ENCODE data around the gene AKAP13.

AKAP13 gene

DNA sequence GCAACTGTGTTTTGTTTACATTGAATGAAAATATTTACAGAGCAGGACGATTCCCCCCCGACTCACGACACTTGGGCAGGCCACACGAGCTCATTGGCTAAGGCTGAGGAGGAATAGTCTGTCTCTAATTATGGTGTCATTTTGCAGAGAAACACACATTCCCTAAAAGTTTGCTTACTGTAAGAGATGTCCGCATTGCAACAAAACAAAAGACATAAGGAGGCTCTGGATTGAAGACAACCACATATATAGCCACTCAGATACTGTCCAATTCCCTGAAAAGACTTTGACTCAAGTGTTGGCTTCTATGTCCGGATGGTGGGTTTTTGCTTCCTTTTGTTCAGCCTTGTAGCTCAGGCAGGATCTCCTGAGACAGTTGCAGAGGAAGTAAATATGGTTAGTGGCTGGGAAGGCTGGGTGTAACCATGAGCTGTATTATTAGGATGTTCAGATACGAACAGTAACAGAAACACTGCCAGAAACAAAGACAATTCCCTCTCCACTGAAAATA is 243.9 kb downstream of the AKAP13 start (continued):
- TF ChIP-seq, protein P1, sequence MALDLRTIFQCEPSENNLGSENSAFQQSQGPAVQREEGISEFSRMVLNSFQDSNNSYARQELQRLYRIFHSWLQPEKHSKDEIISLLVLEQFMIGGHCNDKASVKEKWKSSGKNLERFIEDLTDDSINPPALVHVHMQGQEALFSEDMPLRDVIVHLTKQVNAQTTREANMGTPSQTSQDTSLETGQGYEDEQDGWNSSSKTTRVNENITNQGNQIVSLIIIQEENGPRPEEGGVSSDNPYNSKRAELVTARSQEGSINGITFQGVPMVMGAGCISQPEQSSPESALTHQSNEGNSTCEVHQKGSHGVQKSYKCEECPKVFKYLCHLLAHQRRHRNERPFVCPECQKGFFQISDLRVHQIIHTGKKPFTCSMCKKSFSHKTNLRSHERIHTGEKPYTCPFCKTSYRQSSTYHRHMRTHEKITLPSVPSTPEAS (tag by site-specific recombination; IDR thresholded peaks at IDR 0.05) = no peak
- TF ChIP-seq ZNF169 (tag by site-specific recombination; IDR thresholded peaks at IDR 0.05) (no peak), PBX3 (CRISPR knock-in tag; IDR thresholded peaks at IDR 0.05) (no peak), AEBP2 (tag by site-specific recombination; IDR thresholded peaks at IDR 0.05; ENCODE audit: borderline replicate concordance) (no peak), WT1 (tag by site-specific recombination; IDR thresholded peaks at IDR 0.05) (no peak), ZXDB (tag by site-specific recombination; IDR thresholded peaks at IDR 0.05) (no peak), ZNF544 (tag by site-specific recombination; IDR thresholded peaks at IDR 0.05) (no peak)
- TF ChIP-seq, protein P2, sequence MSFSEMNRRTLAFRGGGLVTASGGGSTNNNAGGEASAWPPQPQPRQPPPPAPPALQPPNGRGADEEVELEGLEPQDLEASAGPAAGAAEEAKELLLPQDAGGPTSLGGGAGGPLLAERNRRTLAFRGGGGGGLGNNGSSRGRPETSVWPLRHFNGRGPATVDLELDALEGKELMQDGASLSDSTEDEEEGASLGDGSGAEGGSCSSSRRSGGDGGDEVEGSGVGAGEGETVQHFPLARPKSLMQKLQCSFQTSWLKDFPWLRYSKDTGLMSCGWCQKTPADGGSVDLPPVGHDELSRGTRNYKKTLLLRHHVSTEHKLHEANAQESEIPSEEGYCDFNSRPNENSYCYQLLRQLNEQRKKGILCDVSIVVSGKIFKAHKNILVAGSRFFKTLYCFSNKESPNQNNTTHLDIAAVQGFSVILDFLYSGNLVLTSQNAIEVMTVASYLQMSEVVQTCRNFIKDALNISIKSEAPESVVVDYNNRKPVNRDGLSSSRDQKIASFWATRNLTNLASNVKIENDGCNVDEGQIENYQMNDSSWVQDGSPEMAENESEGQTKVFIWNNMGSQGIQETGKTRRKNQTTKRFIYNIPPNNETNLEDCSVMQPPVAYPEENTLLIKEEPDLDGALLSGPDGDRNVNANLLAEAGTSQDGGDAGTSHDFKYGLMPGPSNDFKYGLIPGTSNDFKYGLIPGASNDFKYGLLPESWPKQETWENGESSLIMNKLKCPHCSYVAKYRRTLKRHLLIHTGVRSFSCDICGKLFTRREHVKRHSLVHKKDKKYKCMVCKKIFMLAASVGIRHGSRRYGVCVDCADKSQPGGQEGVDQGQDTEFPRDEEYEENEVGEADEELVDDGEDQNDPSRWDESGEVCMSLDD (tag by site-specific recombination; IDR thresholded peaks at IDR 0.05) = no peak

DNA sequence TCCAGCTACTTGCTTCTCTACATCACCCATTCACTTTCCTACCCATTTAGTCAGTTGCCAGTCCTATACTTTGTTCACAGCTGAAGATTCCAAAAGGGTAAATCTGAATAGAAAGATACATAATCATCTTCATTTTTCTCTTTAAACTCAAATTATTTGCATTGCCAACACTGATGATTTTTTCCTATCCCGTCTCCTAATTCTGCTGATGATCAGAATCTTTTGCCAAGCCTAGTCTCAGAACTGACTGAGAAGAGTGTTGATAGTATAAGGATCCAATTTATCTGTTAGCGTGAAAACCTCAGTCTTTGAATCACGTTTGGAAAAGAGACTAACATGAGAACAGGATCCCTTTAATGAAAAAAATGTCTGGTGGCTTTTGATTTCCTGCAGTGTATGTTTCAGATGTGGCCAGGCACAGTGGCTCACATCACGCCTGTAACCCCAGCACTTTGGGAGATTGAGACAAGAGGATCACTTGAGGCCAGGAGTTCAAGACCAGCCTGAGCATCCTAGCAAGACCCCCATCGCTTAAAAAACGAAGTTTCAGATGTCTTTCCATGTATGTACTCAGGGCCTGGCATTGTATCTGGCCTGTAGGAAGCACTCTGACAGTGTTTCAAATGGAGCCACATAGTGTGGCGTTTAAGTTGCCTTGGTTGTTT is 244.9 kb downstream of the AKAP13 start:
- H3K36me3 ChIP-seq (ENCODE audit: control insufficient read depth in 2 of 2, insufficient read depth in 1 of 2, low read length in 2 of 2) = no peaks in the 10 kb centered on the region
- TF ChIP-seq ZNF549 (tag by site-specific recombination; IDR thresholded peaks at IDR 0.05) (no peak), ZNF341 (tag by site-specific recombination; IDR thresholded peaks at IDR 0.05; ENCODE audit: low read depth) (no peak), ZNF629 (tag by site-specific recombination; IDR thresholded peaks at IDR 0.05) (no peak), ZNF677 (tag by site-specific recombination; IDR thresholded peaks at IDR 0.05) (no peak), ZSCAN18 (tag by site-specific recombination; IDR thresholded peaks at IDR 0.05) (no peak), ZNF561 (tag by site-specific recombination; IDR thresholded peaks at IDR 0.05; ENCODE audit: borderline replicate concordance) (no peak), OSR2 (tag by site-specific recombination; IDR thresholded peaks at IDR 0.05) (no peak), MEIS1 (CRISPR knock-in tag; IDR thresholded peaks at IDR 0.05; ENCODE audit: borderline replicate concordance) (no peak), ZBTB20 (tag by site-specific recombination; IDR thresholded peaks at IDR 0.05) (no peak), ZNF692 (tag by site-specific recombination; IDR thresholded peaks at IDR 0.05) (no peak), ZNF449 (tag by site-specific recombination; IDR thresholded peaks at IDR 0.05) (no peak), SP2 (tag by site-specific recombination; IDR thresholded peaks at IDR 0.05) (no peak), ZNF596 (tag by site-specific recombination; IDR thresholded peaks at IDR 0.05) (no peak), ZNF23 (tag by site-specific recombination; IDR thresholded peaks at IDR 0.05; ENCODE audit: borderline replicate concordance) (no peak)
- no peak overlapping the region for H3K27ac ChIP-seq (ENCODE audit: extremely low read depth, low read depth, low read length)
- peaks cover 11% of the 10 kb centered on the region for H3K4me1 ChIP-seq (ENCODE audit: control insufficient read depth, insufficient read depth, low read length)
- H3K4me3 ChIP-seq (ENCODE audit: low read depth, low read length) = no peak overlapping the region
- ChIA-PET POLR2A (no interaction called here), CTCF (interaction anchor here (1.6 kb wide), 1 partner anchor 329 kb away, joined by 4 read pairs; no protein-coding TSS in a partner anchor)
- no peaks in the 10 kb centered on the region for H3K9me3 ChIP-seq (ENCODE audit: control insufficient read depth, insufficient read depth, low read depth, low read length)

Measured in HEK293 (cell line).